Natural killer cell (primary cell): ENCODE results near the gene CSE1L. TPM values are rescaled to one million over a fixed set of nuclear protein-coding genes. Genes with fewer than 3 reads are reported as not detected.
"Not testable (repeated sequence)": the region's sequence is repeated elsewhere in the genome, so short reads cannot be mapped to it uniquely, and the experiment has no call there.

Experiments
- ATAC-seq, 3 donors: fragments of 150-1000 bp in 2 of 3; fragments of 200-7000 bp in 1 of 3; cut with Tn5 transposase; 1 replicate in 1 of 3; 2 replicates in 2 of 3; pipeline ENCODE4 v1.10.0; 2021; ENCODE audit warnings: mild to moderate bottlenecking in 2 of 3, moderate library complexity in 2 of 3
- DNase-seq, 2 donors: peaks; one replicate each; pipeline versions ENCODE4 v3.0.0 to v3.0.0-alpha.2; 2013 to 2021; ENCODE audit warnings: mixed read lengths in 1 of 2
- H3K27ac ChIP-seq: one replicate; pipeline ENCODE4 v1.5.1; 2013; ENCODE audit warnings: mild to moderate bottlenecking, low read length
- H3K27me3 ChIP-seq: one replicate; pipeline ENCODE4 v1.6.1; 2013; ENCODE audit warnings: low read length; ENCODE audit not compliant: control insufficient read depth, insufficient read depth
- H3K36me3 ChIP-seq: one replicate; pipeline ENCODE4 v1.6.1; 2013; ENCODE audit warnings: low read length; ENCODE audit not compliant: control insufficient read depth, insufficient read depth
- H3K4me1 ChIP-seq: one replicate; pipeline ENCODE4 v1.6.1; 2013; ENCODE audit warnings: low read length; ENCODE audit not compliant: control insufficient read depth, insufficient read depth
- H3K4me3 ChIP-seq: one replicate; pipeline ENCODE4 v1.5.1; 2013; ENCODE audit warnings: low read length
- H3K9me3 ChIP-seq: one replicate; pipeline ENCODE4 v1.6.1; 2013; ENCODE audit warnings: low read length; ENCODE audit not compliant: control insufficient read depth, insufficient read depth
- H3K27ac Mint-ChIP-seq, 2 donors: one replicate each; pipeline ENCODE4 v1.8.0; 2022; ENCODE audit warnings: mild to moderate bottlenecking in 2 of 2, mixed read lengths in 2 of 2, moderate library complexity in 1 of 2
- H3K27me3 Mint-ChIP-seq, 2 donors: one replicate each; pipeline ENCODE4 v1.8.0; 2022; ENCODE audit warnings: low read depth in 2 of 2, mixed read lengths in 2 of 2
- H3K36me3 Mint-ChIP-seq: one replicate; pipeline ENCODE4 v1.8.0; 2022; ENCODE audit warnings: mixed read lengths
- H3K4me1 Mint-ChIP-seq, 2 donors: one replicate each; pipeline ENCODE4 v1.8.0; 2022; ENCODE audit warnings: mixed read lengths in 2 of 2
- H3K4me3 Mint-ChIP-seq: one replicate; pipeline ENCODE4 v1.8.0; 2022; ENCODE audit warnings: mild to moderate bottlenecking, moderate library complexity, mixed read lengths
- H3K9me3 Mint-ChIP-seq, 2 donors: one replicate each; pipeline ENCODE4 v1.8.0; 2022; ENCODE audit warnings: mixed read lengths in 2 of 2
- WGBS: methylation state at CpG from one replicate; pipeline ENCODE4 v1.1.7; 2013; ENCODE audit warnings: missing lambda C conversion rate; ENCODE audit not compliant: insufficient coverage; 5-methylcytosine and 5-hydroxymethylcytosine counted together
- intact Hi-C: fragments of 100-400 bp; cut with micrococcal nuclease; formaldehyde crosslinking; loops from one replicate; pipeline ENCODE4 v1.14.2; 2022
- total RNA-seq, 4 donors: library from RNA; stranded (reverse); fragments of 120-200 nt in 1 of 4; gene quantifications; one replicate each; pipeline versions ENCODE4 v1.2.3 to v1.2.4, GENCODE V29; 2013 to 2022
- TF ChIP-seq, protein P1 (sequence below): fragments of 200-600 bp; IDR thresholded peaks from one replicate; pipeline ENCODE4 v1.8.0; 2022; ENCODE audit warnings: antibody characterized with exemption

Gene CSE1L
- total RNA-seq, 3 donors from 2014 or later (not counting 1 experiment from before 2014, with no cell fraction given), result 24.6 to 29.5 (median 25.8) TPM

DNA sequence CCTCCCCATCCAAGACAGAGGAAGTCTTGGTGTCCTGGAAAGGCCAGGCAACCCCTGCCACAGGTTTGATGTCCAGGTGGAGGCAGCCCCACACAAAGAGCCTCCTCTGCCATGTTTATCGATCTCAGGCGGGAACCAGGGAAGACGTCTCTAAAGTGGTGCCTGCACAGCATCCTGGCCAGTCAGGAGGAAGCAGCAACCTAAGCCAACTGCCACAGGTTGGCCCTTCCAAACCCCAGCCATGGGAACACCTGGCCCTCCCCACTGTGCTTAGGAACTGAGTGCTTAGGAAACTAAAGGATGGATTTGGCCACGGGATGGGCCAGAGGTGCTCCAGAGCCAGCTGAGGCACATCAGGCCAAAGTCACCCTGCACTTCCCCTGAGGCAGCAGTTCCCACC, 56.9 kb downstream of the CSE1L start:
- no peak overlapping the region for H3K4me3 Mint-ChIP-seq
- no peaks in the 10 kb centered on the region for H3K27me3 Mint-ChIP-seq
- no peaks in the 10 kb centered on the region for H3K9me3 Mint-ChIP-seq
- TF ChIP-seq, protein P1, sequence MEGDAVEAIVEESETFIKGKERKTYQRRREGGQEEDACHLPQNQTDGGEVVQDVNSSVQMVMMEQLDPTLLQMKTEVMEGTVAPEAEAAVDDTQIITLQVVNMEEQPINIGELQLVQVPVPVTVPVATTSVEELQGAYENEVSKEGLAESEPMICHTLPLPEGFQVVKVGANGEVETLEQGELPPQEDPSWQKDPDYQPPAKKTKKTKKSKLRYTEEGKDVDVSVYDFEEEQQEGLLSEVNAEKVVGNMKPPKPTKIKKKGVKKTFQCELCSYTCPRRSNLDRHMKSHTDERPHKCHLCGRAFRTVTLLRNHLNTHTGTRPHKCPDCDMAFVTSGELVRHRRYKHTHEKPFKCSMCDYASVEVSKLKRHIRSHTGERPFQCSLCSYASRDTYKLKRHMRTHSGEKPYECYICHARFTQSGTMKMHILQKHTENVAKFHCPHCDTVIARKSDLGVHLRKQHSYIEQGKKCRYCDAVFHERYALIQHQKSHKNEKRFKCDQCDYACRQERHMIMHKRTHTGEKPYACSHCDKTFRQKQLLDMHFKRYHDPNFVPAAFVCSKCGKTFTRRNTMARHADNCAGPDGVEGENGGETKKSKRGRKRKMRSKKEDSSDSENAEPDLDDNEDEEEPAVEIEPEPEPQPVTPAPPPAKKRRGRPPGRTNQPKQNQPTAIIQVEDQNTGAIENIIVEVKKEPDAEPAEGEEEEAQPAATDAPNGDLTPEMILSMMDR, result no peak
- peaks cover 27% of the 10 kb centered on the region for H3K36me3 ChIP-seq
- peaks cover 16% of the 10 kb centered on the region for H3K4me1 ChIP-seq
- DNase-seq (no peak), ATAC-seq (peak in 1 of 3 donors; percentile 8)
- no peak overlapping the region for H3K27ac ChIP-seq
- peaks cover 33 to 39% of the 10 kb centered on the region in 2 donors for H3K4me1 Mint-ChIP-seq
- no peaks in the 10 kb centered on the region for H3K27me3 ChIP-seq
- H3K36me3 Mint-ChIP-seq, result no peaks in the 10 kb centered on the region
- intact Hi-C loops, result no loop called here
- H3K9me3 ChIP-seq, result no peaks in the 10 kb centered on the region
- peak overlapping the region; percentile 66 to 71 for H3K27ac Mint-ChIP-seq
- WGBS, result 100% methylated on average over 4 of the region's 4 CpGs
- no peak overlapping the region for H3K4me3 ChIP-seq

DNA sequence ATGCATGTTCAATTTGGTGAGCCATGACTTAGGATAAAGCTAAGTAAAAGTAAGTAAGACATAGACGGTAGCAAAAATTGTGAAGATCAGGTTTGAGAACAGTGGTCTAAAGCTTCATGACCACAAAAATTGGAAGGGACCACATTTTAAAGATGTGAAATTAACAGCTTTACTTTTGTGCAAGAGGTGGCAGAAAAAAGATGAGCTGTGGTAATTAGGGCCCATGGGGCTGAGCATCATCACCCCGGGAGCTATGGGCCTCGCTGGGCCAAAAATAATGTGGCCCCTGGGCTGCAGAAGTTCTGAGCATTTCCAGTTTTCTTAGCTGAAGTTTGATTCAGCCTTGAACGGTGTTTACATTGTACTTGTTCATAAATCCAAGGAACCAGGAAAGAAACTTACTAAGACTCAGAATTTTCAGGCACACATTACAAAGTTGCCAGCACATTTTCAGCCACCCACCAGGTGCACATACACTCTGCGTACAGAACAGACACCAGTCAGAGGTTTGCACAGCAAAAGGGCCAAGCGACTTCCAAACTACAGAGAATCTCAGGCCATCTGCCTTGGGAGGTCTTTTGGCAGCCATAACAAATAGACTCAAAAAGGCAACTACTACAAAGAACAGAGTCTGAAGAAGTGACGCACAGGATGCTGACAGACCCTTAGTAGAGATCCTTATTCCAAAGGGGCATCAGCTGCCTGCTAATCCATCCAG, 57.7 kb downstream of the CSE1L start:
- Mint-ChIP-seq H3K4me1 (peaks cover 38 to 43% of the 10 kb centered on the region in 2 donors), H3K27ac (peak overlapping the region; percentile 66 to 71), H3K36me3 (no peaks in the 10 kb centered on the region), H3K9me3 (no peaks in the 10 kb centered on the region), H3K4me3 (peak overlapping the region; percentile 62), H3K27me3 (no peaks in the 10 kb centered on the region)
- Histone ChIP-seq H3K9me3 (no peaks in the 10 kb centered on the region), H3K4me3 (no peak overlapping the region), H3K27me3 (no peaks in the 10 kb centered on the region), H3K27ac (no peak overlapping the region), H3K36me3 (peaks cover 24% of the 10 kb centered on the region), H3K4me1 (peaks cover 16% of the 10 kb centered on the region)
- DNase-seq, result no peak
- TF ChIP-seq, protein P1, result no peak
- WGBS, result 72% methylated on average over 7 of the region's 7 CpGs
- intact Hi-C loops, result no loop called here
- peak; percentile 64 to 83 (median 70) for ATAC-seq

DNA sequence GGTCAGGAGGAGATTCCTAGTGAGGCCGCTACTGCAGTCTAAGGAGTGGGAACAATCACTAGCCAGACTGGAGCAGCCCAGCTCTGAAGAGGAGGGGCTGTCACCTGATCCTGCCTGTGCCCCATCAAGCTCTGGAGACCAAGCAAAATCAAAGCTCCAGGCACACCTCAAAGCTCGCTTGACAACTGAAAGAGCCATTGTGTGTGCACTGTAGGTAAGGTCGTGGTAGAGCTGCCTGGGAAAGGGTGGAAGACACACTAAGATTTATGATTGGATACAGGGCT, 58.2 kb downstream of the CSE1L start:
- DNase-seq (no peak), ATAC-seq (no peak)
- Mint-ChIP-seq H3K27me3 (no peaks in the 10 kb centered on the region), H3K9me3 (no peaks in the 10 kb centered on the region), H3K27ac (peak overlapping the region; percentile 66 to 71), H3K4me1 (peaks cover 38 to 43% of the 10 kb centered on the region in 2 donors), H3K4me3 (no peak overlapping the region), H3K36me3 (no peaks in the 10 kb centered on the region)
- Histone ChIP-seq H3K4me1 (peaks cover 16% of the 10 kb centered on the region), H3K27me3 (no peaks in the 10 kb centered on the region), H3K36me3 (peaks cover 21% of the 10 kb centered on the region), H3K9me3 (no peaks in the 10 kb centered on the region), H3K27ac (no peak overlapping the region), H3K4me3 (no peak overlapping the region)
- intact Hi-C loops, result no loop called here
- TF ChIP-seq, protein P1, result no peak
- 100% methylated on average over 3 of the region's 3 CpGs for WGBS

DNA sequence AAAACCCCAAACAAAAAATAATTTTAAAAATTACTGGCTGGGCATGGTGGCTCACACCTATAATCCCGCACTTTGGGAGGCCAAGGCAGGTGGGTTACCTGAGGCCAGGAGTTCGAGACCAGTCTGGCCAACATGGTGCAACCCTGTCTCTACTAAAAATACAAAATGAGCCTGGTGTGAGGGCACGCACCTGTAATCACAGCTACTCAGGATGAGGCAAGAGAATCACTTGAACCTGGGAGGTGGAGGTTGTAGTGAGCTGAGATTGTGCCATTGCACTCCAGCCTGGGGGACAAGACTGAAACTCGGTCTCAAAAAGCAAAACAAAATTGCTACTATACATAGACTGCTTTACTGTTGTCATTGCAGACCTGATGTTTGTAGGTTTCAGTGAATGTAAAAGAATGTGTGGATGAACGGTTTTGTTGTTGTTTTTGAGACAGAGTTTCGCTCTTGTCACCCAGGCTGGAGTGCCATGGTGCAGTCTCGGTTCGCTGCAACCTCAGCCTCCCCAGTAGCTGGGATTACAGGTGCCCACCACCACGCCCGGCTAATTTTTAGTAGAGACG, 59.0 kb downstream of the CSE1L start:
- H3K9me3 ChIP-seq, H3K27me3 ChIP-seq, H3K9me3 Mint-ChIP-seq, H3K27ac Mint-ChIP-seq, H3K27ac ChIP-seq, H3K4me3 Mint-ChIP-seq, H3K27me3 Mint-ChIP-seq, DNase-seq, H3K36me3 Mint-ChIP-seq, intact Hi-C loops, H3K4me3 ChIP-seq, ATAC-seq: not testable (repeated sequence)
- H3K4me1 ChIP-seq, result peaks cover 16% of the 10 kb centered on the region
- 98% methylated on average over 11 of the region's 11 CpGs for WGBS
- H3K36me3 ChIP-seq, result peaks cover 18% of the 10 kb centered on the region
- H3K4me1 Mint-ChIP-seq, result peaks cover 38 to 43% of the 10 kb centered on the region in 2 donors
